Loucy (cell line): ENCODE results near the gene BOLL.

Experiments
- H2AFZ ChIP-seq: fragments of 200-600 bp; sonication (generic); 2 replicates; pipeline ENCODE4 v1.6.0; 2016; ENCODE audit warnings: antibody characterized with exemption, mild to moderate bottlenecking, low read length, moderate library complexity
- H3F3A ChIP-seq: fragments of 200-600 bp; 2 replicates; pipeline ENCODE4 v1.6.0; 2016; ENCODE audit warnings: antibody characterized with exemption, low read depth, mild to moderate bottlenecking
- H3K27me3 ChIP-seq: fragments of 200-600 bp; sonication (generic); 2 replicates; pipeline ENCODE4 v1.6.1; 2014; ENCODE audit warnings: low read length, mild to moderate bottlenecking; ENCODE audit not compliant: insufficient read depth, poor library complexity, severe bottlenecking
- H3K36me3 ChIP-seq: fragments of 200-600 bp; sonication (generic); 2 replicates; pipeline ENCODE4 v1.6.1; 2016; ENCODE audit warnings: low read length; ENCODE audit not compliant: insufficient read depth
- H3K4me1 ChIP-seq: fragments of 200-600 bp; sonication (generic); 2 replicates; pipeline ENCODE4 v1.5.1; 2014; ENCODE audit warnings: low read length, mild to moderate bottlenecking; ENCODE audit not compliant: insufficient read depth, poor library complexity, severe bottlenecking
- H3K4me2 ChIP-seq: fragments of 200-600 bp; sonication (generic); 2 replicates; pipeline ENCODE4 v1.6.0; 2014; ENCODE audit warnings: antibody characterized with exemption, low read length, low read depth, mild to moderate bottlenecking; ENCODE audit not compliant: poor library complexity, severe bottlenecking
- H3K4me3 ChIP-seq: fragments of 200-600 bp; sonication (generic); 2 replicates; pipeline ENCODE4 v1.5.1; 2014; ENCODE audit warnings: low read length, mild to moderate bottlenecking, mixed read lengths; ENCODE audit not compliant: poor library complexity, severe bottlenecking
- H3K79me2 ChIP-seq: fragments of 200-600 bp; sonication (generic); 2 replicates; pipeline ENCODE4 v1.6.1; 2014; ENCODE audit warnings: low read length; ENCODE audit not compliant: insufficient read depth
- H3K9ac ChIP-seq: fragments of 200-600 bp; sonication (generic); 2 replicates; pipeline ENCODE4 v1.6.0; 2014; ENCODE audit warnings: mild to moderate bottlenecking, low read depth, low read length, moderate library complexity; ENCODE audit not compliant: poor library complexity, severe bottlenecking
- H3K9me2 ChIP-seq: fragments of 200-600 bp; sonication (generic); replicated peaks from 2 replicates; pipeline ENCODE4 v1.6.1; 2016; ENCODE audit warnings: low read depth, low read length, mixed read lengths
- H3K9me3 ChIP-seq: fragments of 200-600 bp; sonication (generic); 2 replicates; pipeline ENCODE4 v1.6.1; 2014; ENCODE audit warnings: mild to moderate bottlenecking, antibody characterized with exemption, low read length, low read depth; ENCODE audit not compliant: insufficient read depth
- H4K20me1 ChIP-seq: fragments of 200-600 bp; sonication (generic); 2 replicates; pipeline ENCODE4 v1.6.0; 2014; ENCODE audit warnings: antibody characterized with exemption, low read length, mild to moderate bottlenecking; ENCODE audit not compliant: insufficient read depth, poor library complexity, severe bottlenecking
- EZH2phosphoT487 ChIP-seq: fragments of 200-600 bp; IDR thresholded peaks from 2 replicates; pipeline ENCODE4 v1.6.1; 2018; ENCODE audit warnings: antibody characterized with exemption, mild to moderate bottlenecking, moderate library complexity, borderline replicate concordance
- TF ChIP-seq, protein P1 (sequence below): fragments of 200-600 bp; sonication (generic); conservative IDR thresholded peaks from 2 replicates; pipeline ENCODE4 v1.5.1; 2014; ENCODE audit warnings: mild to moderate bottlenecking, antibody characterized with exemption, low read length

The BOLL gene

DNA sequence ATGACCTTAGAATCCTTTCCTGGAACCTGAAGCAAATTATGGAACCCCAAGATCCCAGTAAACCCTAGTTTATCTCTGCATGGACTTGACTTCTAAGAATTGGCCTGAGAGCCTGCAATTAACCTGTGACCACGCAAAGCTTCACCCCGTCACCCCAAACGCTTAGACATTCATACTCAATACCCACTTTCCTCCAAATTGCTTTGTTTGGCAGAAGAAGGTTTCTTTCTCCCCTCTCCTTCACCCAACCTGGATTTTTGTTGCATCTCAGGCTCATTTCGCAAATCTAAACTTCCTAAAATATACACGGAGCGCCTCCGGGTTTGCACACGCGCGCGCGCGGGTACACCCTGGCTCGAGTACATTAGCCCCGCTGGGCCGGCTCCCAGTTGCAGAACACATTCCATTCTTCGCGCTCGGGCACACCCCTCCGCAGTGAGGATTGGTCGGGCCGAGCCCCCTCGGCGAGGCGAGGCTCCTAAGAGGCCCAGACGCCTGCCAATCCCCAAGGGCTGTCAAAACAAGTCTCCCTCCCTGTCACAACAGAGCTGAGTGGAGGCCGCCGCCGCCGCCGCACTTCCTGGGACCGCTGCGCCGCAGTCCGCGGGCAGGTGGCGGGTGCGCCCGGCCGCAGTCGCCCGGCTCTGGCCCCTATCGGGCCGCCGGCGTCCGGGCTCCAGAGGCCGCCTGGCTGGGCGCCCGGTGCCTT is 19.1 kb upstream of the BOLL start, which contains the start of gene PLCL1:
PLCL1 (plus strand) TSS at position 545 of the 709 bp plus-strand sequence.
- Histone ChIP-seq H4K20me1 (no peaks in the 10 kb centered on the region), H3K9ac (peak within 1 kb of the TSS; percentile 32), H3K36me3 (no peaks in the 10 kb centered on the region), H3K4me2 (peak within 1 kb of the TSS; percentile 82), H3K4me1 (peaks cover 16% of the 10 kb centered on the region), H2AFZ (peak within 1 kb of the TSS; percentile 90), H3K4me3 (peak within 1 kb of the TSS; percentile 76), H3K9me2 (no peaks in the 10 kb centered on the region), H3K27me3 (no peaks in the 10 kb centered on the region), H3K9me3 (no peaks in the 10 kb centered on the region), H3K79me2 (no peaks in the 10 kb centered on the region), H3F3A (no peaks in the 10 kb centered on the region)
- TF ChIP-seq, protein P1, sequence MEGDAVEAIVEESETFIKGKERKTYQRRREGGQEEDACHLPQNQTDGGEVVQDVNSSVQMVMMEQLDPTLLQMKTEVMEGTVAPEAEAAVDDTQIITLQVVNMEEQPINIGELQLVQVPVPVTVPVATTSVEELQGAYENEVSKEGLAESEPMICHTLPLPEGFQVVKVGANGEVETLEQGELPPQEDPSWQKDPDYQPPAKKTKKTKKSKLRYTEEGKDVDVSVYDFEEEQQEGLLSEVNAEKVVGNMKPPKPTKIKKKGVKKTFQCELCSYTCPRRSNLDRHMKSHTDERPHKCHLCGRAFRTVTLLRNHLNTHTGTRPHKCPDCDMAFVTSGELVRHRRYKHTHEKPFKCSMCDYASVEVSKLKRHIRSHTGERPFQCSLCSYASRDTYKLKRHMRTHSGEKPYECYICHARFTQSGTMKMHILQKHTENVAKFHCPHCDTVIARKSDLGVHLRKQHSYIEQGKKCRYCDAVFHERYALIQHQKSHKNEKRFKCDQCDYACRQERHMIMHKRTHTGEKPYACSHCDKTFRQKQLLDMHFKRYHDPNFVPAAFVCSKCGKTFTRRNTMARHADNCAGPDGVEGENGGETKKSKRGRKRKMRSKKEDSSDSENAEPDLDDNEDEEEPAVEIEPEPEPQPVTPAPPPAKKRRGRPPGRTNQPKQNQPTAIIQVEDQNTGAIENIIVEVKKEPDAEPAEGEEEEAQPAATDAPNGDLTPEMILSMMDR = no peak
- TF ChIP-seq EZH2phosphoT487 = no peak

GRCh38 chr2:197803033-197803444 is 17.9 kb upstream of the BOLL start:
- no peaks in the 10 kb centered on the region for H3K9me2 ChIP-seq
- no peaks in the 10 kb centered on the region for H3K79me2 ChIP-seq
- no peak overlapping the region for H3K4me3 ChIP-seq
- H3K36me3 ChIP-seq = no peaks in the 10 kb centered on the region
- no peaks in the 10 kb centered on the region for H3K27me3 ChIP-seq
- H2AFZ ChIP-seq = no peak overlapping the region
- H3K9ac ChIP-seq = no peak overlapping the region
- no peaks in the 10 kb centered on the region for H4K20me1 ChIP-seq
- H3K9me3 ChIP-seq = no peaks in the 10 kb centered on the region
- no peaks in the 10 kb centered on the region for H3F3A ChIP-seq
- H3K4me1 ChIP-seq = peaks cover 5% of the 10 kb centered on the region
- H3K4me2 ChIP-seq = no peak overlapping the region
- no peak for TF ChIP-seq EZH2phosphoT487
- TF ChIP-seq, protein P1 = peak; percentile 91

DNA sequence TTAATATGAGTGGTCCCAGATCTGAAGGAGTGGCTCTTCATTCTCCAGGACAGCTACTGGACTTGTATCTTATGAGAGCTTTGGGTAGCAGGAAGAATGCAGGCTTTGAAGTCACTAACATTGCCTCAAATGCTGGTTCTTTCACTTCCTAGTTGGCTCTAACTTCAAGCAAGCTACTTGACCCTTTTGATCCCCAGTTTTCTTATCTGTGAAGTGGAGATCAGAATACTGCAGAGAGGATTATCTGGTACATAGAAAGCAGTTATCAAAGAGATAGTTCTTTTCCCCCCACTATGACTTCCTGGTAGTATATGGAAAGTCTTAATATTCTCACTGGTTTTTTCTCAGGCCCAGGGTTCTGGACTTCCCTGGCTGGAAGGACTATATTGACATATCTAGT is 15.9 kb upstream of the BOLL start:
- Histone ChIP-seq H3K27me3 (no peaks in the 10 kb centered on the region), H3K36me3 (no peaks in the 10 kb centered on the region), H4K20me1 (no peaks in the 10 kb centered on the region), H3F3A (no peaks in the 10 kb centered on the region), H3K4me2 (no peak overlapping the region), H2AFZ (peak overlapping the region; percentile 42), H3K4me3 (no peak overlapping the region), H3K9me3 (no peaks in the 10 kb centered on the region), H3K9ac (no peak overlapping the region), H3K9me2 (no peaks in the 10 kb centered on the region), H3K79me2 (no peaks in the 10 kb centered on the region), H3K4me1 (peaks cover 4% of the 10 kb centered on the region)
- no peak for TF ChIP-seq EZH2phosphoT487
- TF ChIP-seq, protein P1 = no peak
